H9 (cell line): ENCODE measurements around the gene SRCAP. TPM values are rescaled to one million over a fixed set of nuclear protein-coding genes. Genes with fewer than 3 reads are reported as not detected.
A peak's percentile ranks its signal among the peaks of the same experiment; 100 is the strongest.

Experiments used
- DNase-seq: peaks from one replicate; pipeline ENCODE4 v3.0.0-alpha.2; 2017
- H2AFZ ChIP-seq: one replicate; pipeline ENCODE4 v1.6.1; 2013; ENCODE audit warnings: mild to moderate bottlenecking, low read length, control low read depth, moderate library complexity
- H2AK5ac ChIP-seq: 2 replicates; pipeline ENCODE4 v1.6.1; 2013; ENCODE audit warnings: low read length, control low read depth, mixed read lengths; ENCODE audit not compliant: insufficient read length
- H2BK120ac ChIP-seq: one replicate; pipeline ENCODE4 v1.6.1; 2013; ENCODE audit warnings: low read depth, mild to moderate bottlenecking, low read length, control low read depth, inconsistent platforms; ENCODE audit not compliant: poor library complexity, severe bottlenecking
- H2BK12ac ChIP-seq: 2 replicates; pipeline ENCODE4 v1.6.1; 2013; ENCODE audit warnings: low read length, control low read depth, mixed read lengths, low read depth; ENCODE audit not compliant: insufficient read length
- H2BK15ac ChIP-seq: 2 replicates; pipeline ENCODE4 v1.6.1; 2013; ENCODE audit warnings: low read depth, low read length, control low read depth
- H2BK20ac ChIP-seq: one replicate; pipeline ENCODE4 v1.6.1; 2013; ENCODE audit warnings: low read depth, mild to moderate bottlenecking, low read length, control low read depth, inconsistent platforms; ENCODE audit not compliant: poor library complexity, severe bottlenecking
- H2BK5ac ChIP-seq: 2 replicates; pipeline ENCODE4 v1.6.1; 2013; ENCODE audit warnings: low read length, control low read depth, mixed read lengths; ENCODE audit not compliant: insufficient read length
- H3K14ac ChIP-seq: 2 replicates; pipeline ENCODE4 v1.6.1; 2013; ENCODE audit warnings: low read length, control low read depth; ENCODE audit not compliant: insufficient read depth
- H3K18ac ChIP-seq: 2 replicates; pipeline ENCODE4 v1.6.1; 2013; ENCODE audit warnings: low read depth, mild to moderate bottlenecking, mixed read lengths, low read length, control low read depth; ENCODE audit not compliant: insufficient read length
- H3K23ac ChIP-seq: 2 replicates; pipeline ENCODE4 v1.6.1; 2013; ENCODE audit warnings: low read length, control low read depth, mixed read lengths, low read depth; ENCODE audit not compliant: insufficient read length
- H3K23me2 ChIP-seq: 2 replicates; pipeline ENCODE4 v1.6.1; 2013; ENCODE audit warnings: low read depth, mild to moderate bottlenecking, mixed read lengths, low read length, control low read depth; ENCODE audit not compliant: insufficient read length, poor library complexity, severe bottlenecking
- H3K27ac ChIP-seq: 2 replicates; pipeline ENCODE4 v1.5.1; 2013; ENCODE audit warnings: low read length, control low read depth, mixed read lengths, low read depth; ENCODE audit not compliant: insufficient read length
- H3K27me3 ChIP-seq: 2 replicates; pipeline ENCODE4 v1.6.1; 2013; ENCODE audit warnings: low read length, control low read depth, inconsistent platforms; ENCODE audit not compliant: insufficient read depth
- H3K4ac ChIP-seq: 2 replicates; pipeline ENCODE4 v1.6.1; 2013; ENCODE audit warnings: low read depth, mild to moderate bottlenecking, control low read depth, inconsistent platforms, low read length, moderate library complexity
- H3K4me1 ChIP-seq: 2 replicates; pipeline ENCODE4 v1.6.1; 2013; ENCODE audit warnings: low read length, control low read depth, inconsistent platforms; ENCODE audit not compliant: insufficient read depth
- H3K4me2 ChIP-seq: 2 replicates; pipeline ENCODE4 v1.6.1; 2013; ENCODE audit warnings: low read length, control low read depth, mixed read lengths; ENCODE audit not compliant: insufficient read length, insufficient read depth
- H3K56ac ChIP-seq: 2 replicates; pipeline ENCODE4 v1.6.1; 2013; ENCODE audit warnings: low read depth, mild to moderate bottlenecking, mixed read lengths, low read length, control low read depth; ENCODE audit not compliant: insufficient read length
- H3K79me1 ChIP-seq: 2 replicates; pipeline ENCODE4 v1.6.1; 2013; ENCODE audit warnings: low read depth, mild to moderate bottlenecking, moderate library complexity, low read length, control low read depth, inconsistent platforms; ENCODE audit not compliant: insufficient read depth, poor library complexity, severe bottlenecking
- H3K79me2 ChIP-seq: 2 replicates; pipeline ENCODE4 v1.6.1; 2013; ENCODE audit warnings: low read length, control low read depth, inconsistent platforms; ENCODE audit not compliant: insufficient read depth
- H3K9ac ChIP-seq: 2 replicates; pipeline ENCODE4 v1.6.1; 2013; ENCODE audit warnings: low read length, control low read depth, mixed read lengths; ENCODE audit not compliant: insufficient read length; ENCODE audit errors: extremely low read depth
- H3K9me3 ChIP-seq: one replicate; pipeline ENCODE4 v1.6.1; 2013; ENCODE audit warnings: low read depth, low read length, inconsistent platforms; ENCODE audit not compliant: control insufficient read depth
- H3T11ph ChIP-seq: one replicate; pipeline ENCODE4 v1.6.1; 2013; ENCODE audit warnings: mild to moderate bottlenecking, low read length, control low read depth, inconsistent platforms
- H4K20me1 ChIP-seq: one replicate; pipeline ENCODE4 v1.6.1; 2013; ENCODE audit not compliant: control insufficient read depth, insufficient read length, insufficient read depth
- H4K5ac ChIP-seq: 2 replicates; pipeline ENCODE4 v1.6.1; 2013; ENCODE audit warnings: low read depth, mild to moderate bottlenecking, mixed read lengths, low read length, control low read depth; ENCODE audit not compliant: insufficient read length
- H4K8ac ChIP-seq: replicated peaks from 2 replicates; pipeline ENCODE4 v1.6.1; 2013; ENCODE audit warnings: low read length, control low read depth, mixed read lengths, low read depth; ENCODE audit not compliant: insufficient read length
- H4K91ac ChIP-seq: 2 replicates; pipeline ENCODE4 v1.6.1; 2013; ENCODE audit warnings: low read depth, mild to moderate bottlenecking, moderate library complexity, mixed read lengths, low read length, control low read depth; ENCODE audit not compliant: insufficient read length
- H3K27ac Mint-ChIP-seq, 3 experiments: 2 replicates in 2 of 3; 3 replicates in 1 of 3; pipeline ENCODE4 v1.8.0; 2020 to 2021; ENCODE audit warnings: mixed read lengths in 3 of 3, mild to moderate bottlenecking in 1 of 3, moderate library complexity in 1 of 3
- H3K27me3 Mint-ChIP-seq: 2 replicates; pipeline ENCODE4 v1.8.0; 2021; ENCODE audit warnings: low read depth, mild to moderate bottlenecking, moderate library complexity, mixed read lengths
- H3K36me3 Mint-ChIP-seq, 3 experiments: 2 replicates in 2 of 3; 3 replicates in 1 of 3; pipeline ENCODE4 v1.8.0; 2020 to 2021; ENCODE audit warnings: low read depth in 3 of 3, mixed read lengths in 3 of 3; ENCODE audit not compliant: insufficient read depth in 1 of 3
- H3K4me1 Mint-ChIP-seq, 2 experiments: 2 replicates each; pipeline ENCODE4 v1.8.0; 2020; ENCODE audit warnings: mixed read lengths in 2 of 2
- H3K4me3 Mint-ChIP-seq, 2 experiments: 2 replicates in 1 of 2; 3 replicates in 1 of 2; pipeline ENCODE4 v1.8.0; 2020 to 2021; ENCODE audit warnings: mild to moderate bottlenecking in 2 of 2, mixed read lengths in 2 of 2, moderate library complexity in 1 of 2
- H3K9me3 Mint-ChIP-seq, 2 experiments: 2 replicates in 1 of 2; 3 replicates in 1 of 2; pipeline ENCODE4 v1.8.0; 2020; ENCODE audit warnings: mild to moderate bottlenecking in 2 of 2, mixed read lengths in 2 of 2, moderate library complexity in 1 of 2
- WGBS: extraction: QIAGEN DNeasy Blood & Tissue Kit; methylation state at CpG from one replicate; pipeline ENCODE4 v1.1.7; 2013; ENCODE audit warnings: missing lambda C conversion rate, low lambda C conversion rate, mixed read lengths; ENCODE audit not compliant: insufficient read length; ENCODE audit errors: extremely low coverage; 5-methylcytosine and 5-hydroxymethylcytosine counted together
- total RNA-seq: library from RNA; stranded (reverse); gene quantifications from 2 replicates; pipeline ENCODE4 v1.2.1, GENCODE V29; 2021
- TF ChIP-seq, protein P1 (sequence below): fragments of 200-600 bp; sonication (generic); conservative IDR thresholded peaks from 3 replicates; pipeline ENCODE4 v1.8.0; 2021; ENCODE audit warnings: antibody characterized with exemption, mild to moderate bottlenecking

Gene SRCAP
- total RNA-seq, 1 experiment from 2014 or later = 63.1 TPM

DNA sequence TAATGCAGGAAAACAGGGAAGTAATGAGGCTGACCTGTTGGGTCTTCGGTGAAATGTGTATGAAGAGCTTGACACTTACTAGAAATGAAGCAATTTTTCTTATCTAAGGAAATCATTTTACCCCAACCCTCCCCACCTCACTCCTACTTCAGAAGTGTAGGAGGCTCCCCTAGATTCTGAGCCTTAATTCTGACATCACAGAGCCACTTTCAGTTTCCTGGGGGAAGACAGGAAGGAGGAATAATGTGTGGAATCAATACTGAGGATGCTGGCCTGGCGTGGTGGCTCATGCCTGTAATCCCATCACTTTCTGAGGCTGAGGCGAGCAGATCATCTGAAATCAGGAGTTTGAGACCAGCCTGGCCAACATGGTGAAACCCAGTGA lies 20.4 kb upstream of the SRCAP start:
- Mint-ChIP-seq H3K36me3 (no peaks in the 10 kb centered on the region), H3K9me3 (peaks cover 5 to 29% of the 10 kb centered on the region in 2 experiments; a peak in 3 of 5 replicates), H3K27ac (no peak overlapping the region), H3K4me3 (peak overlapping the region in 1 of 2 experiments; percentile 18; a peak in 1 of 5 replicates), H3K27me3 (peaks cover 97% of the 10 kb centered on the region), H3K4me1 (peaks cover 7 to 9% of the 10 kb centered on the region in 2 experiments)
- H3K27me3 ChIP-seq = peaks cover 69% of the 10 kb centered on the region
- no peaks in the 10 kb centered on the region for H3K79me2 ChIP-seq
- H3K4ac ChIP-seq = no peak overlapping the region
- no peaks in the 10 kb centered on the region for H3K4me1 ChIP-seq
- no peak overlapping the region for H4K91ac ChIP-seq
- no peak overlapping the region for H3K18ac ChIP-seq
- peaks cover 2% of the 10 kb centered on the region for H4K20me1 ChIP-seq
- H3T11ph ChIP-seq = no peak overlapping the region
- H2BK20ac ChIP-seq = no peak overlapping the region
- no peak overlapping the region for H3K4me2 ChIP-seq
- H2AFZ ChIP-seq = no peak overlapping the region
- no peaks in the 10 kb centered on the region for H3K23me2 ChIP-seq
- no peak overlapping the region for H3K14ac ChIP-seq
- H2BK120ac ChIP-seq = no peak overlapping the region
- no peak overlapping the region for H2BK12ac ChIP-seq
- H3K79me1 ChIP-seq = no peaks in the 10 kb centered on the region
- DNase-seq = no peak
- no CpG with 5 or more reads among the region's 3 CpGs for WGBS
- no peak overlapping the region for H3K27ac ChIP-seq
- no peak overlapping the region for H2BK5ac ChIP-seq
- no peak overlapping the region for H3K9ac ChIP-seq
- H2BK15ac ChIP-seq = no peak overlapping the region
- no peak overlapping the region for H4K5ac ChIP-seq
- no peak overlapping the region for H3K23ac ChIP-seq
- H3K56ac ChIP-seq = no peak overlapping the region
- H3K9me3 ChIP-seq = no peaks in the 10 kb centered on the region
- TF ChIP-seq, protein P1, sequence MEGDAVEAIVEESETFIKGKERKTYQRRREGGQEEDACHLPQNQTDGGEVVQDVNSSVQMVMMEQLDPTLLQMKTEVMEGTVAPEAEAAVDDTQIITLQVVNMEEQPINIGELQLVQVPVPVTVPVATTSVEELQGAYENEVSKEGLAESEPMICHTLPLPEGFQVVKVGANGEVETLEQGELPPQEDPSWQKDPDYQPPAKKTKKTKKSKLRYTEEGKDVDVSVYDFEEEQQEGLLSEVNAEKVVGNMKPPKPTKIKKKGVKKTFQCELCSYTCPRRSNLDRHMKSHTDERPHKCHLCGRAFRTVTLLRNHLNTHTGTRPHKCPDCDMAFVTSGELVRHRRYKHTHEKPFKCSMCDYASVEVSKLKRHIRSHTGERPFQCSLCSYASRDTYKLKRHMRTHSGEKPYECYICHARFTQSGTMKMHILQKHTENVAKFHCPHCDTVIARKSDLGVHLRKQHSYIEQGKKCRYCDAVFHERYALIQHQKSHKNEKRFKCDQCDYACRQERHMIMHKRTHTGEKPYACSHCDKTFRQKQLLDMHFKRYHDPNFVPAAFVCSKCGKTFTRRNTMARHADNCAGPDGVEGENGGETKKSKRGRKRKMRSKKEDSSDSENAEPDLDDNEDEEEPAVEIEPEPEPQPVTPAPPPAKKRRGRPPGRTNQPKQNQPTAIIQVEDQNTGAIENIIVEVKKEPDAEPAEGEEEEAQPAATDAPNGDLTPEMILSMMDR = no peak
- no peak overlapping the region for H4K8ac ChIP-seq
- no peak overlapping the region for H2AK5ac ChIP-seq
